Stimulated activated naive CD8-positive, alpha-beta T cell treated with anti-CD3 and anti-CD28 coated beads, Interleukin-15, amount 100 ng/mL, for 72 hours (primary cell): ENCODE measurements around the gene PRSS36.
"Not testable (repeated sequence)": the region's sequence is repeated elsewhere in the genome, so short reads cannot be mapped to it uniquely, and the experiment has no call there.

ENCODE experiments used
- ATAC-seq: fragments of 150-1000 bp; cut with Tn5 transposase; 2 replicates; pipeline ENCODE4 v1.10.0; 2021; ENCODE audit warnings: mild to moderate bottlenecking, moderate library complexity
- DNase-seq, 2 donors: peaks; one replicate each; pipeline ENCODE4 v3.0.0; 2021 to 2022
- H3K27ac Mint-ChIP-seq, 2 donors: one replicate each; pipeline ENCODE4 v1.8.0; 2022; ENCODE audit warnings: mild to moderate bottlenecking in 2 of 2, mixed read lengths in 2 of 2, moderate library complexity in 2 of 2
- H3K27me3 Mint-ChIP-seq: one replicate; pipeline ENCODE4 v1.8.0; 2022; ENCODE audit warnings: mixed read lengths
- H3K4me1 Mint-ChIP-seq: one replicate; pipeline ENCODE4 v1.8.0; 2022; ENCODE audit warnings: mild to moderate bottlenecking, mixed read lengths
- H3K4me3 Mint-ChIP-seq, 2 donors: one replicate each; pipeline ENCODE4 v1.8.0; 2022; ENCODE audit warnings: mild to moderate bottlenecking in 2 of 2, mixed read lengths in 2 of 2, moderate library complexity in 1 of 2
- H3K9me3 Mint-ChIP-seq, 2 donors: one replicate each; pipeline ENCODE4 v1.8.0; 2022; ENCODE audit warnings: mixed read lengths in 2 of 2

The PRSS36 gene

DNA sequence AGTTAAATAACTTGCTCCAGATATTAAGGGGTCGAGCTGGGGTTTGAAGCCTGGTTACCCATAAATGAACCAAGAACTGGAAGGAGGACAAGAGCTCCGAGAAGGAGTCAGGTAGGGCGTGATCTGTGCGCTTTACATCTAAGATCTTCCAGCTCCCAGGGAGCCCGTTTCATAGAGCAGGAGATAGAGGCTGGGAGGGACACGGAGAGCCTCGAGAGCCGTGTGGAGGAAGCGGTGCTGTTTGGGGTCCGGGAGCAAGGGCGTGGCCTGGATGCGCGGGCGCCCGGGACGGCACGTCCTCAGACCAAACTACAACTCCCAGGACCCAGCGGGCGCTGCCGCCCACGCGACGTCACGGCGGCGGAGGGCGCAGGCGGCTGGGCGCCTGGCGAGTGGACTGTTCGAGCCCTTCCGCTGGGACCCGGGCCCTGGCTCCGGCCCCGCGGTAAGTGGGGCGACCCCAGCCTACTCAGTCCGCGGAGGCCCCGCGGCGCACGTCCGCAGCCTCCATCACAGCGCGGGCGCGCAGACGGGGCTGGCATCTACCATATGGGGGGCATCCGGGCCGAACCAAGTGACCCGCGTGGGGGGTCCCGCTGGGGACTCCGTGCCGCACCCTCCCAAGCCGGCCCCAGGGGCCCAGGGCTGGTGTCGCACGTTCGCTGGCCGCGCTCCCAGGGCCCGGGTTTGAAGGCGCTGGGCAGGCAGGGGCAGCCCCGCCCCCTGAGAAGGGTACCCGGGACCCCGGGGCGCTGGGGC, 41.7 kb downstream of the PRSS36 start, which contains the start of gene BCKDK:
Gene BCKDK (plus strand): TSS at position 352 of the 759 bp plus-strand sequence. CDS start 838 bp downstream, outside the sequence.
- DNase-seq (peak; percentile 69 to 76), ATAC-seq (peak; percentile 86)
- H3K4me1 Mint-ChIP-seq, result peaks cover 44% of the 10 kb centered on the region
- H3K4me3 Mint-ChIP-seq, result peak within 1 kb of the TSS; percentile 90 to 95
- no peaks in the 10 kb centered on the region for H3K9me3 Mint-ChIP-seq
- H3K27me3 Mint-ChIP-seq, result no peaks in the 10 kb centered on the region
- H3K27ac Mint-ChIP-seq, result peak within 1 kb of the TSS; percentile 76 to 93

DNA sequence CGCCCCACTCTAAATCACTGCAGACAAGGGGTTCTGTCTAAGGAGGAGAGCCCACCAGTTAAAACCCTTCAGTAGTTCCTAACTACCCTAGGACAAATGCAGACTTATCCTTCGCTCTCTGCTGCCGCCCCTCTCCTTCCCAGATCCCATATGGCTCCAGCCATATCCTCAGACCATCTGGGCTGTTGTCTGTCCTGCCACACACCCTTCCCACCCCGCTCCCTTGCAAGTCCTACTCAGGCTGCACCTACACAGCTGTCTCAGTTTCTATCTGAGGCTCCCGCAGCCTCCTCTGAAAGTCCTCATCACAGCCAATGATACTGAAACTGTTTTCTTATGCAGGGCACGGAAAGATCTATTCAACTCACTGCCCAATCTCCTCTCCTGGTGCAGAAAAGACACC, 42.4 kb downstream of the PRSS36 start:
- peak; percentile 28 to 40 for DNase-seq
- H3K4me3 Mint-ChIP-seq, result peak overlapping the region; percentile 90 to 95
- peak; percentile 67 for ATAC-seq
- peaks cover 41% of the 10 kb centered on the region for H3K4me1 Mint-ChIP-seq
- H3K27me3 Mint-ChIP-seq, result no peaks in the 10 kb centered on the region
- H3K9me3 Mint-ChIP-seq, result no peaks in the 10 kb centered on the region
- peak overlapping the region in 1 of 2 donors; percentile 93 for H3K27ac Mint-ChIP-seq

DNA sequence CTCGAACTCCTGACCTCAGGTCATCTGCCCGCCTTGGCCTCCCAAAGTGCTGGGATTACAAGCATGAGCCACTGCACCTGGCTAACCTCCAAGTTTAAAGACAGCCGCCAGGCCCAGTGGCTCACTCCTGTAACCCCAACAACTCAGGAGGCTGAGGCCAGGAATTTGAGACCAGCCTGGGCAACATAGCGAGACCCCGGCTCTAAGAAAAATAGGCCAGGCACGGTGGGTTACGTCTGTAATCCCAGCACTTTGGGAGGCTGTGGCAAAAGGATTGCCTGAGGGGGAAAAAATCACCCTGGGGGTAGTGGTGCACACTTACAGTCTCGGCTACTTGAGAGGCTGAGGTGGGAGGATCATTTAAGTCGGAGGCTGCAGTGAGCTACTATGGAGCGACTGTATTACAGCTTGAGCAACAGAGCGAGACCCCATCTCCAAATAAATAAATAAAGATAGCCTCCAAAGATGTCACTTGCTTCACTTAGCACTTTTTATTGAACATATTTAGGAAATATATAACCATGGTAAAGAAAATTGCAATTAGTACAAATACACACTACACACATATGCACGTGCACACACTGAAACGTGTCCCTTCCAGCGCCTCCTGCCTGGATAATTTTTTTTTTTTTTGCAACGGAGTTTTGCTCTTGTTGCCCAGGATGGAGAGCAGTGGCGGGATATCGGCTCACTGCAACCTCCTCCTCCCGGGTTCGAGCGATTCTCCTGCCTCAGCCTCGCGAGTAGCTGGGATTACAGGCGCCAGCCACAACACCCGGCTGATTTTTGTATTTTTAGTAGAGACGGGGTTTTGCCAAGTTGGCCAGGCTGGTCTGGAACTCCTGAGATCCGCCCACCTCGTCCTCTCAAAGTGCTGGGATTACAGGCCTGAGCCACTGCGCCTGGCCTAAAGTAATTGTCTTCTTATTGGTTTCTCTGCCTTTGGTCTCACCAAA, 43.1 kb downstream of the PRSS36 start:
- no peak for ATAC-seq
- Mint-ChIP-seq H3K27me3 (no peaks in the 10 kb centered on the region), H3K4me3 (peak overlapping the region; percentile 90 to 95), H3K4me1 (peaks cover 36% of the 10 kb centered on the region), H3K9me3 (no peaks in the 10 kb centered on the region), H3K27ac (no peak overlapping the region)
- DNase-seq, result no peak

DNA sequence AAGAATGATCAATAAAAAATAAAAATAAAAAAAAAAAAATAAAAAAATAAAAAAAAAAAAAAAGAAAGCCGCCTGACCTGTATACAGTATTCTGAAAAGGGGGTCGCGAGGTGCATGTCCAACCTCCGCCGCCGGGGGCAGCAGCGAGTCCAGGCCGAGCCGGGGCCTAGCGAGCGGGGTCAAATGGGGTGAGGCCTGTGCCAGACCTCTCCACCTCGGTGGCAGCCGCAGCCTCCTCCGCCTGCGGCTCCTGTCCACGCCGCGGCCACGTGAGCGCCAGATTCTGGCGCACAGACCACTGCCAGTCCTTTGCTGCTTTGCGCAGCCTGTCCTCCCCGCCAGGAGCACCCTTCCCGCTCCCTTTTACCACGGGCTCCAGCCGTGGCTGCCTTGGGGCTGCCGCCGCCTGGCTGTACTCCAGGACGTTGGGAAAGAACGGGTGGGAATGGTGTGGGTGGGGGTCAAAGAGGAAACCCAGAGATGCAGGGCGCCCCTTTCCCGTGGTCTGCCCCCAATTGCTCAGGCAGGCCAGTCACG, 44.1 kb downstream of the PRSS36 start:
- peak overlapping the region; percentile 16 to 82 for H3K27ac Mint-ChIP-seq
- H3K4me3 Mint-ChIP-seq, result peak overlapping the region; percentile 64 to 66
- DNase-seq, result peak; percentile 90 to 92
- peak; percentile 71 for ATAC-seq
- H3K4me1 Mint-ChIP-seq, result peaks cover 35% of the 10 kb centered on the region
- H3K27me3 Mint-ChIP-seq, result no peaks in the 10 kb centered on the region
- no peaks in the 10 kb centered on the region for H3K9me3 Mint-ChIP-seq

DNA sequence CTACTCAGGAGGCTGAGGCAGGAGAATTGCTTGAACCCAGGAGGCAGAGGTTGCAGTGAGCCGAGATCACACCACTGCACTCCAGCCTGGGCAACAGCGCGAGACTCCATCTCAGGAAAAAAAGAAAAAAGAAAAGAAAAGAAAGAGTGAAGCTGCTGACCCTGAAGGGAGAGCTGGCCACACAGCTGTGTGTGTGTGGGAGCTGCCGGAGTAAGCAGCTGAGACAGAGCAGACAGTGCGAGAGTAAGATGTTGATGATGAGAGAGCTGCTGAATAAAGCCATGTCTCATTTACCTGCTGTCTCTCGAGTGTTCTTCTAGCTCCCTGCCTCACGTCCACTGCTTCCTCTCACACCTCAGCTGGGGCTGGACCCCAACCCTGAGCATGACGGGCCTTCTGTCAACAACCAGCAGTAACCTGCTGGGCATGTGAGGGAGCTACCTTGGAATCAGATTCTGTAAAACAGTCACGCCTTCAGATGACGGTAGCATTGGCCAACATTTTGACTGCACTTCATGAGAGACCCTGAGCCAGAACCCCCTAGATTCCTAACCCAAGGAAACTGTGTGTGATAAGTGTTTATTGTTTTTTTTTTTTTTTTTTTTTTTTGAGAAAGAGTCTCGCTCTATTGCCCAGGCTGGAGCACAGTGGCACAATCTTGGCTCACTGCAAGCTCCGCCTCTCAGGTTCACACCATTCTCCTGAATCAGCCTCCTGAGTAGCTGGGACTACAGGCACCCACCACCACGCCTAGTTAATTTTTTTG, 48.8 kb downstream of the PRSS36 start:
- peak overlapping the region in 1 of 2 donors; percentile 1 for H3K27ac Mint-ChIP-seq
- DNase-seq, H3K9me3 Mint-ChIP-seq, ATAC-seq, H3K4me3 Mint-ChIP-seq, H3K27me3 Mint-ChIP-seq, H3K4me1 Mint-ChIP-seq: not testable (repeated sequence)

DNA sequence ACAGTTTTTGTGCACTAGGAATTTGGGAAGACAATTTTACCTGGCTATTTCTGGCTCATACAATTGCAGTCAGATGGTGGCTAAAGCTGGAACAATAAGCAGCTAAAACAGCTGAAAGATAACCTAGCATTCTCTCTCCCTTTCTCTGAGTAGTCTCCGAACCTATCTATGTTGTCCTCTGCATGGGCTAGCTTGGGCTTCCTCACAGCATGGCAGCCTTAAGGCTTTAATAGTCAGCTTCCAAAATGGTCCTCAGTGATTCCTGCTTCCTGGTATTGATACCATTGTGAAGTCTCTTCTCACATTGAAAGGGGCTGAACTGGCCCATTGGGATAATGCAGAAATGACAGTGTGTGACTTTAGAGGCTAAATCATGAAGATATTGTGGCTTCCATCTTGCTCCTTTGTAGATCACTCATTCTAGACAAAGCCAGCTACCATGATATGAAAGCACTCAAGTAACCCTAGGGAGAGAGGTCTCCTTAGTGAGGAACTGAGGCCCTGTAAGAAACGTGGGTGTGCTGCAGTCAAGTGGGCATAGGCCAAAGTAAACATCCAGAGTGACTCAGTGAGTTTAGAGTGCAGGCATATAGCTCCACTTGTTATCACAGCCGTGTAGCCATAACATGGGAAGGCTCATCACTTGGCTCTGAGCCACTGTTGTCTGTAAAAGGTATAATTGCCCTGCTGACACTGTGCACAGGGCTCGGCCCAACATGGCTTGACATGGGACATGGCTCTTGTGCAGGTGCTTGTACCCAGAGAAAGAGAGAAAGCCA, 49.8 kb downstream of the PRSS36 start:
- DNase-seq (no peak), ATAC-seq (no peak)
- Mint-ChIP-seq H3K4me3 (no peak overlapping the region), H3K9me3 (peaks cover 0 to 5% of the 10 kb centered on the region in 2 donors), H3K27me3 (no peaks in the 10 kb centered on the region), H3K27ac (no peak overlapping the region), H3K4me1 (peaks cover 11% of the 10 kb centered on the region)

DNA sequence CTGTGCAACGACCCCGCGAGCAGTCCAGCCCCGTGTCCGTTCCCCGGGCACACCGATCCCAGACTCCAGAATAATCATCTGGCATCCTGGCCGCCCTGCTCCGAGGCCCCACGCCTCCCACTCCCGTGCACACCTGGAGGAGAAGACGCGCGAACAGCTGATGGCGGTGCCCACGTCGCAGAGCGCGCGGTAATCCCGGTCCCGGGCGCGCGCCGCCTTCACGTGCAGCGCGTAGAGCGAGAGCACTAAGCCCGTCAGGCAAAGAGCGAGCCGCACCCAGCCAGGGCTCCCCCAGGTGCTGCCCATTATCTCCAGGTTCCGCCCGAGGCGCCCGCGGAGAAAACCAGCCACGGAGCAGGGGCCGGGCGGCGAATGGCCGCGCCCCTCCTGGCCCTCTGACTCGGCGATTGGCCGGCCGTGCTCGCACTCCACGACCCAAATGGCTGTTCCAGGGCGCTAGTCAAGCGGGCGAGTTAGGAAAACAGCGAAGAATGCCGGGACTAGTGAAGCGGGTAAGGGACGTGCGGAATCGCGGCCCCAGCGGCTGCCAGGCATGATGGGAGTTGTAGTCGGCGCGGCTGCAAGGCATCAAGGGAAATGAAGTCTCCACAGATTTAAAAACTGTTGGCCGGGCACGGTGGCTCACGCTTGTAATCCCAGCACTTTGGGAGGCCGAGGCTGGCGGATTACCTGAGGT, 55.3 kb downstream of the PRSS36 start, which contains the start of gene VKORC1:
Gene VKORC1 (minus strand): TSS at position 374 of the 697 bp plus-strand sequence. CDS start 68 bp downstream, at position 306.
- Mint-ChIP-seq H3K27me3 (no peaks in the 10 kb centered on the region), H3K4me3 (peak within 1 kb of the TSS; percentile 95 to 98), H3K9me3 (peaks cover 0 to 5% of the 10 kb centered on the region in 2 donors), H3K4me1 (peaks cover 41% of the 10 kb centered on the region), H3K27ac (peak within 1 kb of the TSS; percentile 97 to 98)
- ATAC-seq (peak; percentile 95), DNase-seq (peak; percentile 88 to 91)

DNA sequence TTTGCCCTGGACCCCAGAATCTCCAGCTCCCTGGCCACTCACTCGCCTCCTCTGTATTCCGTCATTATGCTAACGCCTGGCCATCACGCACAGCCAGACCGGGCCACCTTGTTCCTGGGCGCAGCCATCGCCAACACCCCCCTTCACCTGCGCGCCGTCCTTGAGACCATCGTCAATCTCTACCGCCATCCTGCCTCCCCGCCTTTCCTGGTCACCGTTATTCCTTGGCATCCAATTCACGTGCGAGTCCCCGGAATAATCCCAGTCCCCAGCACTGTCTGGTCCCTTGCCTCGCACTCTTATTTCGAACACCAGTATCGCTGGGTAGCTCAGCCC, 55.8 kb downstream of the PRSS36 start:
- no peak for DNase-seq
- Mint-ChIP-seq H3K4me3 (peak overlapping the region; percentile 95 to 98), H3K27ac (peak overlapping the region; percentile 97 to 98), H3K4me1 (peaks cover 42% of the 10 kb centered on the region), H3K27me3 (no peaks in the 10 kb centered on the region), H3K9me3 (peaks cover 0 to 5% of the 10 kb centered on the region in 2 donors)
- no peak for ATAC-seq

DNA sequence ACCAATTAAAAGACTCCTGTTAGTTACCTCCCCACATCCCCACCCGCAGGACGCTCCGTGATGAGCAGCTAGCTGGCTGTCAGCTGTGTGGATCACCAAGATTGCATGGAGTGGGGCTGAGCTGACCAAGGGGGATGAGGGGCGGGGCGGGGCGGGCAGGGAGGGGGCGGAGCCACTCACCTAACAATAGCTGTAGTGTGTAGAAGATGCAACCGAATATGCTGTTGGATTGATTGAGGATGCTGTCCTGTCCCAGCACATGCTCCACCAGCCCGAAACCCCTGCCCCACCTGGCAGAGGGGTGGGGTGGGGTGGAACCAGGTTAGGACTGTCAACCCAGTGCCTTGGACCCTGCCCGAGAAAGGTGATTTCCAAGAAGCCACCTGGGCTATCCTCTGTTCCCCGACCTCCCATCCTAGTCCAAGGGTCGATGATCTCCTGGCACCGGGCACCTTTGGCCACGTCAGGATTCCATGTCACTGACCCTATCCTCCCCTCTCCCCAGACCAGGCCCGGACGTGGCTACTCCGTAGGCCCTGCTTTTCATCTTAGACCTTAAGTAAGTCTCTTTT, 56.6 kb downstream of the PRSS36 start:
- peaks cover 0 to 5% of the 10 kb centered on the region in 2 donors for H3K9me3 Mint-ChIP-seq
- H3K4me3 Mint-ChIP-seq, result peak overlapping the region; percentile 40 to 67
- H3K4me1 Mint-ChIP-seq, result peaks cover 50% of the 10 kb centered on the region
- DNase-seq (no peak), ATAC-seq (no peak)
- no peak overlapping the region for H3K27ac Mint-ChIP-seq
- H3K27me3 Mint-ChIP-seq, result no peaks in the 10 kb centered on the region

DNA sequence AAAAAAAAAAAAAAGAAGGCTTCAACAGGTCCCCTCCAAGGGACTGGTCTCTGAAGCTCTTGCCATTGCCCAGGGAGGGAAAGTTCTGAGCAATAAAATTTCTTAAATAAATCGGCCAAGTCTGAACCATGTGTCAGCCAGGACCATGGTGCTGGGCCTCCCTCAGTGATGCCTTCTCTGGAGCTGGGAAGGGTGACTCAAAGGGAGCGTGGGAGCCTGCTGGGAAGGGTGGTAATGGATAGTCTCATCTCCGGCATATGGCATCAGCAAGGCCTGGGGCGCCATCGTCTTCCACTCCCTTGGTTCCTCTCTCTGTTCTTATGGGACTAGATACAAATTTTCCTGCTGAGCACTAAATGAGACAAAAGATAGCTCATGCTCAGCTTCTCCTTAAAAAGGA, 57.5 kb downstream of the PRSS36 start:
- Mint-ChIP-seq H3K27me3 (no peaks in the 10 kb centered on the region), H3K9me3 (peaks cover 0 to 5% of the 10 kb centered on the region in 2 donors), H3K27ac (no peak overlapping the region), H3K4me3 (no peak overlapping the region), H3K4me1 (peaks cover 52% of the 10 kb centered on the region)
- no peak for DNase-seq
- ATAC-seq, result no peak

DNA sequence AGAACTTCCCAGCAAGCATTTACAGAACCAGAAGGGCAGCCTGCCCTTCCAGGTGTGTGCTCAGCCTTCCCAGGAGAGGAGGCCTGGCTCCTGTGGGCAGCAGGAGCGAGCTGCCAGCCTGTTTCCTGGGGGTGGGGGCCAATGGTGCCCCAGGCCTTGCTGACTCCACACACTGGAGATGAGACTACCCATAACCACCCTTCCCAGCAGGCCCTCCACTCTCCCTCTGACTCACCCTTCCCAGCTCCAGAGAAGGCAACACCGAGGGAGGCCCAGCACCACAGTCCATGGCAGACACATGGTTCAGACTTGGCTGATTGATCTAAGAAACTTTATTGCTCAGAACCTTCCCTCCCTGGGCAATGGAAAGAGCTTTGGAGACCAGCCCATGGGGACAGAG, 59.3 kb downstream of the PRSS36 start:
- peaks cover 0 to 2% of the 10 kb centered on the region in 2 donors for H3K9me3 Mint-ChIP-seq
- DNase-seq (no peak), ATAC-seq (no peak)
- peaks cover 46% of the 10 kb centered on the region for H3K4me1 Mint-ChIP-seq
- no peak overlapping the region for H3K27ac Mint-ChIP-seq
- no peak overlapping the region for H3K4me3 Mint-ChIP-seq
- H3K27me3 Mint-ChIP-seq, result no peaks in the 10 kb centered on the region

DNA sequence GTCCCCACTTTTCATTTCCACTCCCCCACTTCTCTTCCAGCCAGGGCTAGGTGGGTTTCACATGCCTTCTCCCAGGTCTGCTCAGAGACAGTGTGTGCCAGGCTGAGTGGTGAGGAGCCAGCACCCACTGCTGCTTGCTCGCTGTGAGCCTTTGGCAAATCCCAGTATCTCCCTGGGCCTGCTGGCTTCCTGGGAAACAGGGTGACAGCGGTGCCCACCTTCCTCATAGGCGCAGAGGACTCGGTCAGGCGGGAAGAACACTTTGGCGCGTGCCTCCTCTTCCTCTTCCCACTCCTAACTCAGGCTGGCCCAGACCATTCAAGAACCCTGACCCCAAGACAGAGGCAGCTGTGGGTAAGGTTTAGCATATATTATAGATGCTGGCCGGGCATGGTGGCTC, 60.7 kb downstream of the PRSS36 start:
- ATAC-seq (no peak), DNase-seq (no peak)
- Mint-ChIP-seq H3K4me1 (peaks cover 36% of the 10 kb centered on the region), H3K9me3 (no peaks in the 10 kb centered on the region), H3K27ac (peak overlapping the region in 1 of 2 donors; percentile 50), H3K27me3 (no peaks in the 10 kb centered on the region), H3K4me3 (no peak overlapping the region)
